ENCODE results near the gene NR2C2. TPM values are rescaled to one million over a fixed set of nuclear protein-coding genes. Genes with fewer than 3 reads are reported as not detected.

NR2C2 gene
- total RNA-seq, 4 donors from 2014 or later: 33.3 to 91.6 (median 51.5) TPM

- Histone ChIP-seq H3K27ac (no peak overlapping the region), H3K27me3 (no peaks in the 10 kb centered on the region), H3K9me3 (no peaks in the 10 kb centered on the region), H3K36me3 (no peaks in the 10 kb centered on the region), H3K4me1 (no peaks in the 10 kb centered on the region), H3K4me3 (no peak overlapping the region)
- DNase-seq (ENCODE audit: low spot score in 2 of 2): no peak
- no peak for TF ChIP-seq POLR2AphosphoS5 (IDR thresholded peaks at IDR 0.05)
- TF ChIP-seq CTCF (IDR thresholded peaks at IDR 0.05): no peak
- no peak for TF ChIP-seq EP300 (IDR thresholded peaks at IDR 0.05)
- TF ChIP-seq POLR2A (IDR thresholded peaks at IDR 0.05): no peak
- 98% methylated on average over 3 of the region's 3 CpGs for WGBS
Measured at GRCh38 chr3:14984581-14985113, 37.3 kb downstream of the NR2C2 start.

- Histone ChIP-seq H3K36me3 (no peaks in the 10 kb centered on the region), H3K9me3 (no peaks in the 10 kb centered on the region), H3K4me1 (peaks cover 15% of the 10 kb centered on the region), H3K4me3 (no peak overlapping the region), H3K27me3 (no peaks in the 10 kb centered on the region), H3K27ac (no peak overlapping the region)
- no peak for DNase-seq (ENCODE audit: low spot score in 2 of 2)
- 92% methylated on average over 3 of the region's 3 CpGs for WGBS
- TF ChIP-seq POLR2AphosphoS5 (IDR thresholded peaks at IDR 0.05): no peak
Measured at GRCh38 chr3:14988988-14989394, 41.6 kb downstream of the NR2C2 start.

- no peak for DNase-seq (ENCODE audit: low spot score in 2 of 2)
- WGBS: 49% methylated on average over 3 of the region's 3 CpGs
Measured at GRCh38 chr3:14989943-14990779, 42.8 kb downstream of the NR2C2 start.

DNA sequence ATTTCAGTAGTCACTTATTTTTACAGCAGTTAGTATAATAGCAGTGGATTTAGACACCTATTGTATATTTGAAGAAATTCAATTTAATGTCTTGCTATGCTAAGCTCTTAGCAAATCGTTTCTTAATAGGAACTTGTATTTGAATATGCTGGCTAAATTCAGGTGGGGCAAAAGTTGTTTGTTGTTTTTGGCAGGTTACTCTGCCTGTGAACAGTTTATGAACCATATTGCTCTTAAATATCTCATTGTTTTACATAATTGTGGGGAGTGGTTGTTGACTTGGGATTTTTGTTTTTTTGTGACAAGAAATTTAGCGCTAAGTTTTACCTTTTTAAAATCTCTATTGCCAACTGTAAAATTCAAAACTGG is 43.4 kb downstream of the NR2C2 start:
- Histone ChIP-seq H3K27me3 (no peaks in the 10 kb centered on the region), H3K4me1 (peaks cover 15% of the 10 kb centered on the region), H3K4me3 (no peak overlapping the region), H3K27ac (no peak overlapping the region), H3K9me3 (no peaks in the 10 kb centered on the region), H3K36me3 (no peaks in the 10 kb centered on the region)
- DNase-seq (ENCODE audit: low spot score in 2 of 2): no peak
- TF ChIP-seq EP300 (IDR thresholded peaks at IDR 0.05): no peak
- no peak for TF ChIP-seq POLR2AphosphoS5 (IDR thresholded peaks at IDR 0.05)
- TF ChIP-seq CTCF (IDR thresholded peaks at IDR 0.05): no peak
- TF ChIP-seq POLR2A (IDR thresholded peaks at IDR 0.05): no peak
- WGBS: 50% methylated on average over 2 of the region's 2 CpGs

More at GRCh38 chr3:14989943-14990779, 42.8 kb downstream of the NR2C2 start:
- Histone ChIP-seq H3K27me3 (no peaks in the 10 kb centered on the region), H3K4me1 (peaks cover 15% of the 10 kb centered on the region), H3K4me3 (no peak overlapping the region), H3K36me3 (no peaks in the 10 kb centered on the region), H3K9me3 (no peaks in the 10 kb centered on the region), H3K27ac (no peak overlapping the region)
- no peak for TF ChIP-seq EP300 (IDR thresholded peaks at IDR 0.05)
- no peak for TF ChIP-seq POLR2A (IDR thresholded peaks at IDR 0.05)
- TF ChIP-seq CTCF (IDR thresholded peaks at IDR 0.05): no peak
- no peak for TF ChIP-seq POLR2AphosphoS5 (IDR thresholded peaks at IDR 0.05)

- Histone ChIP-seq H3K27ac (no peak overlapping the region), H3K27me3 (no peaks in the 10 kb centered on the region), H3K4me3 (no peak overlapping the region), H3K36me3 (no peaks in the 10 kb centered on the region), H3K9me3 (no peaks in the 10 kb centered on the region), H3K4me1 (peaks cover 15% of the 10 kb centered on the region)
- WGBS: 74% methylated on average over 1 of the region's 1 CpG
- no peak for TF ChIP-seq CTCF (IDR thresholded peaks at IDR 0.05)
- TF ChIP-seq POLR2A (IDR thresholded peaks at IDR 0.05): no peak
- no peak for TF ChIP-seq EP300 (IDR thresholded peaks at IDR 0.05)
- TF ChIP-seq POLR2AphosphoS5 (IDR thresholded peaks at IDR 0.05): no peak
- DNase-seq (ENCODE audit: low spot score in 2 of 2): no peak
Measured at GRCh38 chr3:14991151-14991742, 43.9 kb downstream of the NR2C2 start.
